Brain pericyte (primary cell): ENCODE measurements around the gene EIF4G3.
"Not testable (repeated sequence)": the region's sequence is repeated elsewhere in the genome, so short reads cannot be mapped to it uniquely, and the experiment has no call there.

Source experiments
- DNase-seq: peaks from one replicate; pipeline ENCODE4 v3.0.0-alpha.2; 2012; ENCODE audit warnings: low read depth, low spot score

EIF4G3 gene

DNA sequence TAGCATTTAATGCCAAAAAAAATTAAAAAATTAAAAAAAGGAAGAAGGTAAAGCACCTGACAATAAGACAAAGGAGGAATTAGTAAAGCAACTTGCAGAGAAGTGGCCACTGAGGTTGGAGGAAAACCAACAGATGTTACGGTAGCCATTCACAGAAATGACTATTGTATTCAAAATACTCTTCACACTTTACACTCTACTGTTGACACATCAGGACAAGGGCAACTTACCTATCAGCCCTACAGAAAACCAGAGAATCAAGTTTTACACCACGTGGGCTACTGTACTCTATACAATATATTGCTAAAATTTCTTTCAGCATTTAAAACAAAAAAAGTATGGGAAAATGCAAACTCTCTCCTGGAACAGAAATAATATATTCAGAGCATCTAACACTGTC is 70.0 kb downstream of the EIF4G3 start:
- no peak for DNase-seq

DNA sequence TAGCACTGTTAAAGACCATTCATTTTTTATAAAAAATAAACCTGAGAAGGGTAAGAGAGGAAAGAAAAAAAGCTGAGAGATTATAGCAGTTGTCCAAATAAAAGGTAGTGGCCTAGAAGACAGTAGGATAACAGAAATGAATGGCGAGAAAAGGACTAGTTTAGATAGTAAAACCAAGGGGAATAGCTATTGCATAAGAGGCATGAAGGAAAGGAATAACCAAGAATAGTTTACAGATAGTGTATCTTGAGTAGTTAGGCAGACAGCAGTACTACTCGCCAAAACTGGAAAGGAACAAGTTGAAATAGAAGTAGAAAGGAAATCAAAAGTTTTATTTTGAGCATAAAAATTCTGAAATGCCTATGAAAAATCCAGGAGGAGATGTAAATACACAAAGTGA is 70.5 kb downstream of the EIF4G3 start:
- no peak for DNase-seq

DNA sequence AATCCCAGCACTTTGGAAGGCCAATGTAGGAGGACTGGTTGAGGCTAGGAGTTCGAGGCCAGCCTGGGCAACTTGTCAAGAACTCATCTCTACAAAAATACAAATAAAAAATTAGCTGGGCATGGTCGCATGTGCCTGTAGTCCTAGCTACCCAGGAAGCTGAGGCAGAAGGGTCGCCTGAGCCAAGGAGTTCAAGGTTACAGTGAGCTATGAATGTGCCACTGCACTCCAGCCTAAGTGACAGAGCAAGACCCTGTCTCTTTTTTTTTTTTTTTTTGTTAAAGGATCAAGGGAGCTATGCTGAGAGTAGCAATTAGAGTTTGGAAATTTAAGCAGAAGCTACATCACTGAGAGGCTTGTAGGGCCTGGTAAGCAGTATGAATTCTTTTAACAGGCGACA is 70.9 kb downstream of the EIF4G3 start:
- no peak for DNase-seq

DNA sequence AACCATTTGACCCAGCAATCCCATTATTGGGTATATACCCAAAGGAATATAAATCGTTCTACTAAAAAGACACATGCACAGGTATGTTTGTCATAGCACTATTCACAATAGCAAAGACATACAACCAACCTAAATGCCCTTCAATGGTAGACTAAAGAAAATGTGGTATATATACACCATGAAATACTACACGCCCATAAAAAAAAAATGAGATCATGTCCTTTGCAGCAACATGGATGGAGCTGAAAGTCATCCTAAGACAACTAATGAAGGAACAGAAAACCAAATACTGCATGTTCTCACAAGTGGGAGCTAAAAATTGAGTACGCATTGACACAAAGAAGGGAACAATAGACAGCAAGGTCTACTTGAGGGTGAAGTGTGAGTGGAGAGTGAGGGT is 72.0 kb downstream of the EIF4G3 start:
- no peak for DNase-seq

DNA sequence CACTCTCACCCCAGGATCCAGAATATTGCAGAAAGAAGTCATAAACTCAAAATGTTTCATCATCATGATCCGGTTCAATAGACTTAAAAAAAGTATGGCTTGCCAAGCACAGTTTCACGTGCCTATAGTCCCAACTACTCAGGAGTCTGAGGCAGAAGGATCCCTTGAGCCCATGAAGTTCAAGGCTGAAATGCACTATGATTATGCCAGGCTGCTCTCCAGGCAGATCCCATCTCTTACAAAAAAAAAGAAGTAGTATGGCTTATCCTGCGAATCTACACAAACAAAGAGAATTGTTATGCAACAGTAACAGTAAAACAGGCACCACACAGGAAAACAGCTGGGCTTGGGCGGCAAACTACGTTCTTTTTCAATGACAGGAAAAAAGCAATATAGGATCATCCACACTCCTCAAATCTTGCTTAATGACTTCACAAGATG is 76.2 kb downstream of the EIF4G3 start:
- DNase-seq: no peak

DNA sequence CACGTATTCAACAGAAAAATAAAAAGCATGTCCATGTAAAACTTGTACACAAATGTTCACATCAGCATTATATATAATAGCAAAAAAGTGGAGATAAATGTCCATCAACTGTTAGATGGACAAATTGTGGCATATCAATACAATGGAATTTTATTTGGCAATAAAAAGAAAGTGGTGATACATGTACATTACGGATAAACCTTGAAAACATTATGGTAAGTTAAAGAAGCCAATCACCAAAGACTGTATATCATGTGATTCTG is 76.9 kb downstream of the EIF4G3 start:
- DNase-seq: no peak

DNA sequence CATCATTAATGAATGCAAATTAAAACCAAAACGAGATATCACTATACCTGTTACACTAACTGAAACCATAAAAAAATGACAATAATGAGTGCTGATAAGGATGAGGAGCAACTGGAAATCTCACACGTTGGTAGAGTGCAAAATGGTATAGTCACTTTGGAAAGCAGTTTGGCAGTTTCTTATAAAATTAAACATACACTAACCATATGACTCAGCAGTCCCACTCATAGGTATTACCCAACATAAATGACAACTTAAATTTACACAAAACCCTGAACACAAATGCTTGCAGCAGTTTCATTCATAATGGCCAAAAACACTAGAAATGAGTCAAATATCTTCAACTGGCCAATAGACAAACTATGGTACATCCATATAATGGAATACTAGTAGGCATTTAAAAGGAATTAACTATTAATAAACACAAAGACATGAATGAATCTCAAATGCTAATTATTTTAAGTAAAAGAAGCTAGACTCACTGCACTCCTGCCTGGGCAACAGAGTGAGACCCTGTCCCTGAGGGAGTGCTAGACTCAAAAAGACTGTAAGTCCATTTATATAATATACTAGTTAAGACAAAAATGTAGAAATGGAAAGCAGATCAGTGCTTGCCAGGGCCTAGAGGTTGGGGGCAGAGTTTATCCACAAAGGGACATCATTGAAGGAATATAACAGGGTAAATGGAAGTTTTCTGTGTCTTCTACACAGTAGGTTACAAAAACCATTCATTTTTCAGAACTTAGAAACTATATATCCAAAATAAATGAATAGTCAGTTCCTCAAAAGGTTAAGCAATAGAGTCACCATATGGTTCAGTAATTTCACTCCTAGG is 77.4 kb downstream of the EIF4G3 start:
- DNase-seq: no peak

DNA sequence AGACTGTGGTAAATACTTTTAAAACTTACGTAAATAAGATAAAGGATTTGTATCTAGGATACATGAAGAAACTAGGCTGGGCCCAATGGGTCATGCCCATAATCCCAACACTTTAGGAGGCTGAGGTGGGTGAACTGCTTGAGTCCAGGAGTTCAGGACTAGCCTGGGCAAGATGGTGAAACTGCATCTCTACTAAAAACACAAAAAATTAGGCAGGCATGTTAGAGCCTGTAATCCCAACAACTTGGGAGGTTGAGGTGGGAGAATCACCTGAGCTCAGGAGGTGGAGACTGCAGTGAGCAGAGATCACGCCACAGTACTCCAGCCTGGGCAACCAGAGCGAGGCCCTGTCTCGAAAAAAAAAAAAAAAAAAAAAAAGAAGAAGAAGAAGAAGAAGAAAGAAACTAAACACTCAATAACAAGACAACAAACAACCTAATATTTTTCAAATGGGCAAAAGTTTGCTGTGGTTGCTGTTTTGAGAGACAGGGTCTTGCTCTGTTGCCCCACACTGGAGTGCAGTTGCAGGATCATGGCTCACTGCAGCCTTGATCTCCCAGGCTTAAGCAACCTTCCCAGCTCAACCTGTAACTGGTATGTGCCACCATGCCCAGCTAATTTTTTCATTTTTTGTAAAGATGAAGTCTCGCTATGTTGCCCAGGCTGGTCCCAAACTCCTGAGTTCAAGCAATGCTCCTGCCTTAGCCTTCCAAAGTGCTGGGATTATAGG is 78.3 kb downstream of the EIF4G3 start:
- DNase-seq: no peak

DNA sequence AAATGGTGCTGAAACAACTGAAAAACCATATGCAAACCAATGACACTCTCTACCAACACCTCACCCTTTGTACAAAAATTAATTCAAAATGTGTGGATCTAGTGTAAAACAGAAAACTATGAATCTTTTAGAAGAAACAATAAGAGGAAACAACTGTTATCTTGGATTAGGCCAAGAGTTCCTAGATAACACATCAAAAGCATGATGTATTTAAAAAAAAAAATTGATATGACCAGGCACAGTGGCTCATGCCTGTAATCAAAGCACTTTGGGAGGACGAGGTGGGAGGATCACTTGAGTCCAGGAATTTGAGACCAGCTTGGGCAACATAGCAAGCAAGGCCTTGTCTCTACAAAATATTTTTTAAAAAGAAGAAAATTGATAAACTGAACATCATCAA is 79.0 kb downstream of the EIF4G3 start:
- no peak for DNase-seq

DNA sequence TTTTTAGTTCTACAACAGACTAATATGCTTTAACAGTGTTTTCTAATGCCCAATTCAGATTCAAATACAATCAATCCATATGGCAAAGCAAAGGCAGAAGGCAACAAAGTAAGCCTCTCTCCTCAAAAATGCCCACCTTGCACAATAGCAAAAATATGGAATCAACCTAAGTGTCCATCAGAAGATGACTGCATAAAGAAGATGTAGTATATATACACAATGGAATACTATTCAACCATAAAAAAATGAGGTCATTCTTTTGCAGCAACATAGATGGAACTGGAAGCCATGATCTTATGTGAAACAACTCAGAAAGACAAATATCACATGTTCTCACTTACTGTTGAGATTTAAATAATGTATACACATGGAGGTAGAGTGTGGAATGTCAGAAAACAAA is 80.7 kb downstream of the EIF4G3 start:
- no peak for DNase-seq

DNA sequence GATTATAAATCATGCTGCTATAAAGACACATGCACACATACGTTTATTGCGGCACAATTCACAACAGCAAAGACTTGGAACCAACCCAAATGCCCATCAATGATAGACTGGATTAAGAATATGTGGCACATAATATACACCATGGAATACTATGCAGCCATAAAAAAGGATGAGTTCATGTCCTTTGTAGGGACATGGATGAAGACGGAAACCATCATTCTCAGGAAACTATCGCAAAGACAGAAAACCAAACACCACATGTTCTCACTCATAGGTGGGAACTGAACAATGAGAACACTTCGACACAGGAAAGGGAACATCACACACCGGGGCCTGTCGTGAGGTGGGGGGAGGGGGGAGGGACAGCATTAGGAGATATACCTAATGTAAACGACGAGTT is 82.4 kb downstream of the EIF4G3 start:
- DNase-seq: not testable (repeated sequence)

DNA sequence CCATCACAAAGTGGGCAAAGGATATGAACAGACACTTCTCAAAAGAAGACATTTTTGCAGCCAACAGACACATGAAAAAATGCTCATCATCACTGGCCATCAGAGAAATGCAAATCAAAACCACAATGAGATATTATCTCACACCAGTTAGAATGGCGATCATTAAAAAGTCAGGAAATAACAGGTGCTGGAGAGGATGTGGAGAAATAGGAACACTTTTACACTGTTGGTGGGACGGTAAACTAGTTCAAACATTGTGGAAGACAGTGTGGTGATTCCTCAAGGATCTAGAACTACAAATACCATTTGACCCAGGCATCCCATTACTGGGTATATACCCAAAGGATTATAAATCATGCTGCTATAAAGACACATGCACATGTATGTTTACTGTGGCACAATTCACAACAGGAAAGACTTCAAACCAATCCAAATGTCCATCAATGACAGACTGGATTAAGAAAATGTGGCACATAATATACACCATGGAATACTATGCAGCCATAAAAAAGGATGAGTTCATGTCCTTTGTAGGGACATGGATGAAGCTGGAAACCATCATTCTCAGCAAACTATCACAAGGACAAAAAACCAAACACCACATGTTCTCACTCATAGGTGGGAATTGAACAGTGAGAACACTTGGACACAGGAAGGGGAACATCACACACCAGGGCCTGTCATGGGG is 83.3 kb downstream of the EIF4G3 start:
- DNase-seq: not testable (repeated sequence)

DNA sequence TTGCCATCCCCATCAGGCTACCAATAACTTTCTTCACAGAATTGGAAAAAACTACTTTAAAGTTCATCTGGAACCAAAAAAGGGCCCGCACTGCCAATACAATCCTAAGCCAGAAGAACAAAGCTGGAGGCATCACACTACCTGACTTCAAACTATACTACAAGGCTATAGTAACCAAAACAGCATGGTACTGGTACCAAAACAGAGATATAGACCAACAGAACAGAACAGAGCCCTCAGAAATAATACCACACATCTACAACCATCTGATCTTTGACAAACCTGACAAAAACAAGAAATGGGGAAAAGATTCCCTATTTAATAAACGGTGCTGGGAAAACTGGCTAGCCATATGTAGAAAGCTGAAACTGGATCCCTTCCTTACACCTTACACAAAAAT is 84.2 kb downstream of the EIF4G3 start:
- not testable (repeated sequence) for DNase-seq

DNA sequence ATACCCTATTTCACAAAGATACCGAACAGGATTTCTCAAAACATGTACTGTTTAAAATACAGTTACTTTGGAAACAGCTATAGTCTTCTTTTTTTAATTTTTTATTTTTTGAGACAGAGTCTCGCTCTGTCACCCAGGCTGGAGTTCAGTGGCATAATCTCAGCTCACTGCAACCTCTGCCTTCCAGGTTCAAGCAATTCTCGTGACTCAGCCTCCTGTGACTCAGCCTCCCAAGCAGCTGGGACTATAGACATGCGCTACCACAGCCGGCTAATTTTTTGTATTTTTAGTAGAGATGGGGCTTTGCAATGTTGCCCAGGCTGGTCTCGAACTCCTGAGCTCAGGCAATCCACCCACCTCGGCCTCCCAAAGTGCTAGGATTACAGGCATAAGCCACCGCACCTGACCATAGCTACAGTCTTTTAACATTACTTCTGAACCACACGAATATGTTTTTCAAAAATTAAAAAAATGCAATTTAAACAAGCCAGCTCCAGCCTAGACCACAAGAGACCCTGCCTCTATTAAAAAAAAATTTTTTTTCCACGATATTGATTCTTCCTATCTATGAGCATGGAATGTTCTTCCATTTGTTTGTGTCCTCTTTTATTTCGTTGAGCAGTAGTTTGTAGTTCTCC is 85.5 kb downstream of the EIF4G3 start:
- DNase-seq: not testable (repeated sequence)

DNA sequence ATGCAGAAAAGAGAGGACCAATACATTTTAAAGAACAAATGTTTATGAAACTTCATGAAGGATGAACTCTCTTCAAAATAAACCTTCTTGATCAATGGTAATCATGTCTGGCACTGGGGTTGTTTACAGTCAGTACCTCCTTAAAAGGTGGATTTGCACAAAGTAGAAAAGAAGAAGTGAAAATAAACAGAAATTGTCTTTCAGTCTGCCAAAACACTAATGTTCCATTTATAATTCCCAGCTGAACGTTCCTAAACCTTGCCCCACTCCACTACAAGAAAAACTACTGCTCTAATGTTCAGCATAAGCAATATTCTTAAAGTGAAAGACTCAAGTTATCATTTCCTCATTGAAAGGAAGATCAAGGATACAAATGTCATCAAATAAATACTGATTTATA is 86.2 kb downstream of the EIF4G3 start:
- DNase-seq: no peak

DNA sequence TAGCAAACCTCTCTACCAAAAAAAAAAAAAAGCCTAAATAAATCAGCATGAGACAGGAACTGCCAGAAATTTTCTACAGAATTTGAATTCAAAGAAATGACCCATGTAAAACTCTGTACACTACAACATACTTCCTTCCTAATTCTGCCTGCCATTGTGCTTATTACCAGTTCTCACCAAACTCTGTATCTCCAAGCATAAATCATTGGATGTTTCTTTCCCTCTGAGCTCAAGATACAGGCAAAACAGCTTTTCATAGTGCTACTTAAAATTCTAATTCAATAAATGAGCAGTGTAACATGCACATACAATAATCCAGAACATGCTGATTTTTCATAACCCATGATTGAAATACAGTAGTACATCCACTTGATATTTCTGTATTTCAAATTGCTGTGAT is 87.0 kb downstream of the EIF4G3 start:
- no peak for DNase-seq

DNA sequence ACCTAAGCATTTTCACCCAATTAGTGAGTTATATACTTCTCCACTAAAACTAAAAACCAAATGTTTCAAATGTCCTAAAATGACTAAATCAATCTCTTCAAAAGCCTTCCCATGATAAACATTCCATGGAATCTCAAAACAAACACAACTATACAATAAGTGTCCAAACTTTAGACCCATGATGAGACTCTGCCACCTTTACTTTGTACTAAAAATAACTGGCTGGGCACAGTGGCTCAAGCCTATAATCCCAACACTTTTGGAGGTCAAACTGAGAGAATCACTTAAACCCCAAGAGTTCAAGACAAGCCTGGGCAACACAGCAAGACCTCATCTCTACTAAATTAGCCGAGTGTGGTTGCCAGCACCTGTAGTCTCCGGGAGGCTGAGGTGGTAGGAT is 87.4 kb downstream of the EIF4G3 start:
- no peak for DNase-seq

DNA sequence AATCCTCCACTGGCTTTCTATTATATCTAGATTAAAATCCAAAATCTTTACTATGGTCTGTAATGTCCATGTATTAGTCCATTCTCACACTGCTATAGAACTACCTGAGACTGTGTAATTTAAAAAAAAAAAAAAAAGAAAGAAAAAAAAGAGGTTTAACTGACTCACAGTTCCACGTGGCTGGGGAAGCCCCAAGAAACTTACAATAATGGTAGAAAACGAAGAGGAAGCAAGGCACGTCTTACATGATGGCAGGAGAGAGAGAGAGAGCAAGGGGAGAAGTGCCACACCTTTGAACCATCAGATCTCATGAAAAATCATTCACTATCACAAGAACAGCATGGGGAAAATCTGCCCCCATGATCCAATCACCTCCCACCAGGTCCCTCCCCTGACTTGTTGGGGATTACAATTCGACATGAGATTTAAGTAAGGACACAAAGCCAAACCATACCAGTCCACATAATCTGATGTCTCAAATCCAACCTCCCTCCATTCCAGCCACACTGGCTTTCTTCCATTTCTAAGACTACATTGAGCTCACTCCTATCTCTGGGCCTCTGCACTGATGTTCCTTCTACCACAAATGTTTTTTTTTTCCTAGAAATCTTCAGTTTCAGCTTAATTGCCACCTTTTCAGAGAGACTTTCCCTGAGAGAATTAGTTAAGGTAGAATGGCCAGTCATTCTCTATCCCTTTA is 92.4 kb downstream of the EIF4G3 start:
- no peak for DNase-seq

DNA sequence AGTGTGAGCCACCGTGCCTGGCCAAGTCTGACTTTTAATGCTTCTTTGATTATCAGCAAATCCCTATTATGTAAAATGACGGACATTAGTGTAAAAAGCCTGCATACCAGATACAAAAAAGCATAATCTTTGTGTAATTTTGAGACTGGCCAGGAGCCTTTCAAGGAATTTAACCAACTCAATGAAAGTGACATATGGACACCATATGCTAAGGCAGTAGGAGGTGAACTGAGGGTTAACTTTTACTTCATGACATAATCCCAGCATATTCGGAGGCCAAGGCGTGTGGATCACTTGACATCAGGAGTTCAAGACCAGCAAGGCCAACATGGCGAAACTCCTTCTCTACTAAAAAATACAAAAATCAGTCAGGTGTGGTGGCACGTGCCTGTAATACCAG is 94.6 kb downstream of the EIF4G3 start:
- no peak for DNase-seq

DNA sequence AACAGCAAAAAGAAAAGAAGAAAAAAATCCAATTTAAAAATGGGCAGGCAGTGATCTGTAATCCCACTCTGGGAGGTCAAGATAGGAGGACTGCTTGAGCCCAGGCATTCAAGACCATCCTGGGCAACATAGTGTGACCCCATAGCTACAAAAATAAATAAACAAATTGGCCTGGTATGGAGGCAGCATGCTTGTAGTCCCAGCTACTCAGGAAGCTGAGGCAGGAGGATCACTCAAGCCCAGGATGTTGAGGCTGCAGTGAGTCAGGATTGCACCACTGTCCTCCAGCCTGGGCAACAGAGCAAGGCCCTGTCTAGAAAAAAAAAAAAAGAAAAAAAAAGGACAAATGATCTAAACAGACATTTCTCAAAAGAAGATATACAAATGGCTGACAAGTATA is 99.6 kb downstream of the EIF4G3 start:
- no peak for DNase-seq

DNA sequence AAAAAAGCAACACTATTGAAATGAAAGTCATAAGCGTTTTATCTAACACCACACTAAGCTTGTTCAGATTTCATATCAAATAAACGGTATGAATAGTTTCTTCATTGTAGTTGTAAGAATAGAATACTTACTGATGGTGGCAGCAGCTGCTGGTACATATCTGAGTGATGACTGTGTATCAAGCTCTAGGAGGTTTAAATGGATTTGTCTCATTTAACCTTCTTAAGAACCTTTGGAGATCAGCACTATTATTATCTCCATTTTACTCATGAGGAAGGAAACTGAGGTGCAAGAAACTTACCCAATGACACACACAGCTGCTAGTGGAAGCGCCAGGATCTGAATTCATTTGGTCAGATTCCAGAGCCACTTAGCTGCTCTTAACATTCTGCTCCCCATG is 104.0 kb downstream of the EIF4G3 start:
- DNase-seq: no peak

DNA sequence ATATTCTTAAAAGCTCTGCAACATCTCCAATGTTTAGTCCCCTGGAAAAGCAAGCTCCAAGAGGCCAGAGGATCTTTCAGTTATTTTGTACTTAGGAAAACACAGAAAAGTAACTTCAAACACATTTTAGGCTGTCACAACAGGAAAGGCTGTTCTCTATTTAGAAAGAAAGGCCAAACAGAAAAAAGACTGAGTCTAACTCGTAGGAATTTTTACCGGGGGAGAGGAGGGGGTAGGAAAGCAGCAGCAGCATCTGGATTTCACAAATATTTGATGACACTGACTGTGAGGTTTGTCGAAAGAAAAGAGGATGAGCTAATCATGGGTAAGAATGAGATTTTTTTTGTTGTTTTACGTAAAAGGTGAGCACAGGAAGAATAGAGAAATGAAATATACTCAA is 107.1 kb downstream of the EIF4G3 start:
- no peak for DNase-seq
